Bronchial epithelial cell (primary cell): ENCODE measurements around the gene OTOG. TPM values are rescaled to one million over a fixed set of nuclear protein-coding genes. Genes with fewer than 3 reads are reported as not detected.

Experiments used
- DNase-seq: peaks from one replicate; pipeline ENCODE4 v3.0.0-alpha.2; 2010; ENCODE audit warnings: low read depth
- FAIRE-seq: peaks from 2 replicates; lab custom pipeline; 2011; peaks lifted over from hg19 to GRCh38; lab: Jason Lieb, UNC
- H3K27me3 ChIP-seq: 2 replicates; pipeline ENCODE4 v1.5.1; 2011; ENCODE audit warnings: low read length; ENCODE audit not compliant: control insufficient read depth, insufficient read depth
- H3K36me3 ChIP-seq: 2 replicates; pipeline ENCODE4 v1.5.1; 2011; ENCODE audit warnings: low read length; ENCODE audit not compliant: control insufficient read depth, insufficient read depth
- H3K4me3 ChIP-seq: 2 replicates; pipeline ENCODE4 v1.5.1; 2011; ENCODE audit warnings: mild to moderate bottlenecking, low read depth, low read length, control low read depth
- CTCF ChIP-seq: IDR thresholded peaks from 2 replicates; pipeline ENCODE4 v1.5.1; 2011; ENCODE audit warnings: mild to moderate bottlenecking, moderate library complexity, low read length, control low read depth, inconsistent platforms; ENCODE audit not compliant: insufficient read depth, severe bottlenecking
- total RNA-seq: library from RNA; depleted of rRNA; stranded (reverse); fragments of >200 nt; gene quantifications from 2 replicates; pipeline ENCODE4 v1.2.1, GENCODE V29; 2014

The OTOG gene
- total RNA-seq, 1 donor from 2014 or later = not detected

GRCh38 chr11:17637901-17638300 lies 90.8 kb downstream of the OTOG start:
- FAIRE-seq = no peak
- Histone ChIP-seq H3K27me3 (no peaks in the 10 kb centered on the region), H3K4me3 (no peak overlapping the region)

GRCh38 chr11:17638311-17638710 lies 91.3 kb downstream of the OTOG start:
- Histone ChIP-seq H3K36me3 (no peaks in the 10 kb centered on the region), H3K4me3 (no peak overlapping the region), H3K27me3 (no peaks in the 10 kb centered on the region)
- TF ChIP-seq CTCF = no peak
- DNase-seq (no peak), FAIRE-seq (no peak)

More at GRCh38 chr11:17637901-17638300, 90.8 kb downstream of the OTOG start:
- no peaks in the 10 kb centered on the region for H3K36me3 ChIP-seq
- DNase-seq = no peak
- TF ChIP-seq CTCF = no peak

- FAIRE-seq = no peak
- no peak for TF ChIP-seq CTCF
These were observed 92.0 kb downstream of the OTOG start for GRCh38 chr11:17639091-17639490.

GRCh38 chr11:17639781-17640180 lies 92.7 kb downstream of the OTOG start:
- no peak overlapping the region for H3K4me3 ChIP-seq
- no peak for TF ChIP-seq CTCF
- FAIRE-seq (no peak), DNase-seq (no peak)
- H3K27me3 ChIP-seq = no peaks in the 10 kb centered on the region
- no peaks in the 10 kb centered on the region for H3K36me3 ChIP-seq

More at GRCh38 chr11:17639091-17639490, 92.0 kb downstream of the OTOG start:
- DNase-seq = no peak
- Histone ChIP-seq H3K4me3 (no peak overlapping the region), H3K36me3 (no peaks in the 10 kb centered on the region), H3K27me3 (no peaks in the 10 kb centered on the region)

GRCh38 chr11:17640493-17641164 lies 93.6 kb downstream of the OTOG start:
- Histone ChIP-seq H3K36me3 (no peaks in the 10 kb centered on the region), H3K27me3 (no peaks in the 10 kb centered on the region), H3K4me3 (no peak overlapping the region)
- DNase-seq = no peak
- no peak for TF ChIP-seq CTCF
- FAIRE-seq = no peak
